ENCODE results near the gene TMEM81. TPM values are rescaled to one million over a fixed set of nuclear protein-coding genes. Genes with fewer than 3 reads are reported as not detected.

The TMEM81 gene
- polyA plus RNA-seq, 1 experiment, result 1.5 TPM

DNA sequence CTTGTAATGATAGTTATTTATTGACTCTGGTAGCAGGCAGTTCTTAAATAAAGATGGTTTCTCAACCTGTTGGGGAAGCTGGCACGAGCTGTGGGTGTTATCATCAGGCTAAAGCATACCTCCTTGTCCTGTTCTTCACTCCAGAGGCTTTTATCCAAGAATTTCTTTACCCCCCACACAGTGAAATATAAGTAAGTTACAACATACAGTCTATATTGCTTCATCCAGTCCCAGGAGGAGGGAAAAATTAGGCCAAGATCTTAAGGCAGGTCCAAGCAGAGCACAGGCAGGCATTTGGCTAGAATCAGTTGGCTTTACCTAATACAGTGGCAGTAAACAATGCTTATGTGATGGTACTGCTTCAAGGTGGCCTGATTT, 6.3 kb downstream of the TMEM81 start:
- TF ChIP-seq, protein P1, sequence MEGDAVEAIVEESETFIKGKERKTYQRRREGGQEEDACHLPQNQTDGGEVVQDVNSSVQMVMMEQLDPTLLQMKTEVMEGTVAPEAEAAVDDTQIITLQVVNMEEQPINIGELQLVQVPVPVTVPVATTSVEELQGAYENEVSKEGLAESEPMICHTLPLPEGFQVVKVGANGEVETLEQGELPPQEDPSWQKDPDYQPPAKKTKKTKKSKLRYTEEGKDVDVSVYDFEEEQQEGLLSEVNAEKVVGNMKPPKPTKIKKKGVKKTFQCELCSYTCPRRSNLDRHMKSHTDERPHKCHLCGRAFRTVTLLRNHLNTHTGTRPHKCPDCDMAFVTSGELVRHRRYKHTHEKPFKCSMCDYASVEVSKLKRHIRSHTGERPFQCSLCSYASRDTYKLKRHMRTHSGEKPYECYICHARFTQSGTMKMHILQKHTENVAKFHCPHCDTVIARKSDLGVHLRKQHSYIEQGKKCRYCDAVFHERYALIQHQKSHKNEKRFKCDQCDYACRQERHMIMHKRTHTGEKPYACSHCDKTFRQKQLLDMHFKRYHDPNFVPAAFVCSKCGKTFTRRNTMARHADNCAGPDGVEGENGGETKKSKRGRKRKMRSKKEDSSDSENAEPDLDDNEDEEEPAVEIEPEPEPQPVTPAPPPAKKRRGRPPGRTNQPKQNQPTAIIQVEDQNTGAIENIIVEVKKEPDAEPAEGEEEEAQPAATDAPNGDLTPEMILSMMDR (IDR thresholded peaks at IDR 0.05; ENCODE audit: insufficient read depth, low read depth, low read length), result no peak
- H3K27me3 ChIP-seq (ENCODE audit: control insufficient read depth, insufficient read depth, low read length), result no peaks in the 10 kb centered on the region
- ChIA-PET POLR2A (no interaction called here), CTCF (interaction anchor here (1.1 to 5.2 kb wide), 2 partner anchors 17 to 178 kb away, joined by 3 to 32 read pairs; no protein-coding TSS in a partner anchor)
- no peak overlapping the region for H3K4me3 ChIP-seq (ENCODE audit: low read depth, low read length)
- H3K36me3 ChIP-seq (ENCODE audit: control insufficient read depth, insufficient read depth, low read length), result no peaks in the 10 kb centered on the region
- DNase-seq (ENCODE audit: low read depth), result no peak

DNA sequence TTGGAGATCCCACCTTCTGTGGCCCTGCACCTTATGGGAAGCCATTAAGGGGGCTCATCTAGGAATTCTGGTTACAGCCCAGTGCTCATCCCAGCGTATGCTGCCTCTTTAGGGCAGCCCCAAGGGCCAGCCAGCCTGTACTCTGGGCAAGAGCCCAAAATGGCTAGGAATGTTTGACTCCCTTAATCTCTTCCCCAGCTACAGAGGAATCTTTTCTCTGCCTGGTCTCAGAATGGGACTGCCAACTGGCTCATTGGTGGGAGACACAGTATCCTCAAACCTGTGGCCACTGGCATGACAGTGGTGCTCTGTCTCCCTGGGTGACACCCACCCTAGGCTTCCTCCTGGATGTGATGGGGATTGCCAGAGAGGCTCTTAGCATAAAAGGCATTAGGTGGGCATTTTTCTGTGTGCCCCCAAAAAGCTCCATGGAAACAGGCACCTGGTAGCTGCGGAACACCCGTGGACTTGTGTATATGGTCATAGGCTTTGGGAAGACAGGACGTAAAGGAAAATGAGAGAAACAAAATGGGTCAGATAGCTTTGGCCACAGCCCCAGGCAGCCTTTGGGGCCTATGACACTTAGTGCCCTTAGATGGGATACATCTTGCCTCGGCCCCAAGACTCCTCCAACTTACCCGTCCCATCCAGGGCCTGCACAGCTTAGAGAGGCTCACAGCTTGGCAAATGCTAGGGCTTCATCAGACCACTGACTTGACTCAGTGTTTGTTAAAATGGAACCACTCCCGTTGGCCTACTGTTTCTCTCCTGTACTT, 6.9 kb downstream of the TMEM81 start:
- ChIA-PET CTCF (interaction anchor here (1.1 to 5.2 kb wide), 4 partner anchors 14 to 179 kb away, joined by 3 to 32 read pairs (median 4); no protein-coding TSS in a partner anchor), POLR2A (no interaction called here)
- Histone ChIP-seq H3K36me3 (ENCODE audit: control insufficient read depth, insufficient read depth, low read length) (no peaks in the 10 kb centered on the region), H3K4me3 (ENCODE audit: low read depth, low read length) (no peak overlapping the region), H3K27me3 (ENCODE audit: control insufficient read depth, insufficient read depth, low read length) (no peaks in the 10 kb centered on the region)
- TF ChIP-seq, protein P1 (IDR thresholded peaks at IDR 0.05; ENCODE audit: insufficient read depth, low read depth, low read length), result no peak
- no peak for DNase-seq (ENCODE audit: low read depth)

DNA sequence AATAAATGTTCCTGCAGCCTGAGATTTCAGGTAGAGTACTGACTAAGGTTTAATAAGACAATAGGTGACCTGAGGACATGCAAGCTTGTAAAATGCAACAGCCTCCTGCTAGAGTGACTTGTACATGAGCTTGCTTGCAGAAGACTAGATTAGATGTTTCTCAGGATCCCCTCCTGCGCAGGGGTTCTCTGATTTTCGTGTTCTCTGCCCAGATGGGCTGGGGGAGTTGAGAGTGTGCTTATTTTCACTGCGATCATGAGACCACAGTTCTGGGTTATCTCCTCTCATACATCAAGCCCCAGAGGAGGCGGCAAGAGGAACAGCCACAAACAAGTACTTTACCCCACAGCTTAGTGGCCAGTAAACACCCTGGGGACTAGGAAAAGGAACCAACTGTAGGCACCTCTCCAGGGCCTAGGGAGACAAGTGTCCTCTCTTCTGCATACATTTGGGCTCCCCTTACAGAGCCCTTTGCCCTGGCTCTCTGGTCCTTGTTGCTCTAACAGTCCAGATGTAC, 8.0 kb downstream of the TMEM81 start:
- H3K27me3 ChIP-seq (ENCODE audit: control insufficient read depth, insufficient read depth, low read length), result no peaks in the 10 kb centered on the region
- no peak overlapping the region for H3K4me3 ChIP-seq (ENCODE audit: low read depth, low read length)
- no peak for DNase-seq (ENCODE audit: low read depth)
- H3K36me3 ChIP-seq (ENCODE audit: control insufficient read depth, insufficient read depth, low read length), result no peaks in the 10 kb centered on the region
- TF ChIP-seq, protein P1 (IDR thresholded peaks at IDR 0.05; ENCODE audit: insufficient read depth, low read depth, low read length), result no peak
- ChIA-PET POLR2A (no interaction called here), CTCF (interaction anchor here (1.2 to 5.2 kb wide), 6 partner anchors 9 to 180 kb away, joined by 3 to 32 read pairs (median 6); no protein-coding TSS in a partner anchor)

DNA sequence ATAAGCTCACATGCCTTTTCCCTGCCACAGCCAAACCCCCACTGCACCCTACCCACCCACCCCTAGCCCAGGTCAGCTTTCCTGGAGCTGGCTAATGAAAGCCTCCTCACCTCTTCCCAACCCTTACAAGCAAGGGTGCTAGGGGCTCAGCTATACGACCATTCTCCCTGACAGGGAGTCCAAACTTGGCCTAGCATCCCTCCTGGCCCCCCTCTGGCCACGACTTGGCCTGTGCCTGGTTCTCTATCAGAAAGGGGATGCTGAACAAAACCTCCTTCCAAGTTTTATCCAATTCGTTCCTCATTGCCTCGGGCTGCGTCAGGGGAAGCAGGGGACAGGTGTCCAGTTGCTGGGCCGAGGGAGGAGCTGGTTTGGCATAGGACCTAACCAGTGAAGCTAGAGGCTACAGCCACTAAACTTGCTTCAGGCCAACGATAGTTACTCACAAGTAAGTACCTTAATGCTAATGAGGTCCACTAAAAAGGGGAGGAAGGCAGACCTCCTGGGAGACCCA, 8.6 kb downstream of the TMEM81 start:
- ChIA-PET POLR2A (no interaction called here), CTCF (interaction anchor here (1.2 to 5.2 kb wide), 6 partner anchors 10 to 181 kb away, joined by 3 to 32 read pairs (median 6); no protein-coding TSS in a partner anchor)
- no peaks in the 10 kb centered on the region for H3K27me3 ChIP-seq (ENCODE audit: control insufficient read depth, insufficient read depth, low read length)
- TF ChIP-seq, protein P1 (IDR thresholded peaks at IDR 0.05; ENCODE audit: insufficient read depth, low read depth, low read length), result no peak
- no peak overlapping the region for H3K4me3 ChIP-seq (ENCODE audit: low read depth, low read length)
- no peak for DNase-seq (ENCODE audit: low read depth)
- H3K36me3 ChIP-seq (ENCODE audit: control insufficient read depth, insufficient read depth, low read length), result no peaks in the 10 kb centered on the region

DNA sequence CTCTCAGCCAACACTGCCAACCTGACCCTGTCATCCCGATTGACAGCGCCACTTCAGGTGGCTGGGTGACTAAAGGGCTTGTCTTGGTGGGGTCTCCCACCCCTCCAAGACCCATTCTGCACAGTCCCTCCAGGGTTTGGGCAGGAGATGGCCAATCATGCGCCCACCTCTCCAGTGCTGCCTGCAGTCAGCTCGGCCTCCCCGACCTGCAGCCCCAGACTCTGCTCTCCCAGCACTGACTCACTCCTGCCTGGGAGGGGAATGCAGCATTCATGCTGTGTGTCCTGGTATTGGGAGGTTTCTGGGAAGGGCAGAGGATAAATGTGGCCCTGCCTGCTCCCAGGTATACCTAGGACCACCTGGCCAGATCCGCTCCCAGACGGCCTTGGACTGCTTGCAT, 9.7 kb downstream of the TMEM81 start:
- no peak overlapping the region for H3K4me3 ChIP-seq (ENCODE audit: low read depth, low read length)
- POLR2A ChIA-PET, result no interaction called here
- TF ChIP-seq, protein P1 (IDR thresholded peaks at IDR 0.05; ENCODE audit: insufficient read depth, low read depth, low read length), result no peak
- H3K27me3 ChIP-seq (ENCODE audit: control insufficient read depth, insufficient read depth, low read length), result no peaks in the 10 kb centered on the region
- DNase-seq (ENCODE audit: low read depth), result no peak
- CTCF ChIA-PET, result interaction anchor here (2.2 to 5.2 kb wide), 2 partner anchors 13 to 182 kb away, joined by 7 to 32 read pairs; no protein-coding TSS in a partner anchor
- H3K36me3 ChIP-seq (ENCODE audit: control insufficient read depth, insufficient read depth, low read length), result no peaks in the 10 kb centered on the region

All from BJ (cell line).